Measurements from ENCODE around the gene SMYD3. TPM values are rescaled to one million over a fixed set of nuclear protein-coding genes. Genes with fewer than 3 reads are reported as not detected.

Gene SMYD3
- total and polyA plus RNA-seq, 12 donors: 13.5 to 78.2 (median 26.8) TPM

DNA sequence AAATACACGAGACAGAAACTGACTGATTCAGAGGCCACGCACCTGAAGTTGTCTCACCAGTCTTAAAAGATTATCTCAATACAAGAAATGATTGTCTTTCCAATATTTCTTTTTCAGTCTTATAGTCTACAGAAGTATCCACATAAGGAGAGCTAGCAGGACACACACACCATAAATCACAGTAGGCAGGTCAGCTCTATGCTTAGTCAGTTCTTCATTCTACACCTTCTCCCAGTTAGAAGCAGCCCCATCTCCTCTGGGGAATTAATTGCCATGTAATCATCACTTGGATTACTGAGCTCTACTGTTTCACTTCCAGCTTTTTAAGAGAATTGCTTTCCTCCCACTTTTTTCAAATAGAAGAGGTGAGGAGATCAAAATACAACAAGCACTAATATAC is 59.6 kb downstream of the SMYD3 start:
- Histone ChIP-seq H3K27me3 (no peaks in the 10 kb centered on the region), H3K27ac (no peak overlapping the region), H3K36me3 (replicated peaks in 1 of 2) (no peaks in the 10 kb centered on the region), H3K4me3 (no peak overlapping the region), H3K9me3 (replicated peaks in 1 of 3) (no peaks in the 10 kb centered on the region), H3K4me1 (replicated peaks in 1 of 2) (no peaks in the 10 kb centered on the region)
- TF ChIP-seq, protein P1, sequence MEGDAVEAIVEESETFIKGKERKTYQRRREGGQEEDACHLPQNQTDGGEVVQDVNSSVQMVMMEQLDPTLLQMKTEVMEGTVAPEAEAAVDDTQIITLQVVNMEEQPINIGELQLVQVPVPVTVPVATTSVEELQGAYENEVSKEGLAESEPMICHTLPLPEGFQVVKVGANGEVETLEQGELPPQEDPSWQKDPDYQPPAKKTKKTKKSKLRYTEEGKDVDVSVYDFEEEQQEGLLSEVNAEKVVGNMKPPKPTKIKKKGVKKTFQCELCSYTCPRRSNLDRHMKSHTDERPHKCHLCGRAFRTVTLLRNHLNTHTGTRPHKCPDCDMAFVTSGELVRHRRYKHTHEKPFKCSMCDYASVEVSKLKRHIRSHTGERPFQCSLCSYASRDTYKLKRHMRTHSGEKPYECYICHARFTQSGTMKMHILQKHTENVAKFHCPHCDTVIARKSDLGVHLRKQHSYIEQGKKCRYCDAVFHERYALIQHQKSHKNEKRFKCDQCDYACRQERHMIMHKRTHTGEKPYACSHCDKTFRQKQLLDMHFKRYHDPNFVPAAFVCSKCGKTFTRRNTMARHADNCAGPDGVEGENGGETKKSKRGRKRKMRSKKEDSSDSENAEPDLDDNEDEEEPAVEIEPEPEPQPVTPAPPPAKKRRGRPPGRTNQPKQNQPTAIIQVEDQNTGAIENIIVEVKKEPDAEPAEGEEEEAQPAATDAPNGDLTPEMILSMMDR (IDR thresholded peaks at IDR 0.05): no peak
- no peak for TF ChIP-seq POLR2A (IDR thresholded peaks at IDR 0.05)
- intact Hi-C loops (cut with DNase I): loop anchor here in 1 of 2 donors (5.0 kb wide), 1 partner anchor 435 kb away; no protein-coding TSS in a partner anchor
- WGBS, 4 donors: 90 to 94% (median 93%) methylated on average over 2 of the region's 2 CpGs
- no peak for DNase-seq

GRCh38 chr1:246445503-246445902 is 61.6 kb downstream of the SMYD3 start:
- no peaks in the 10 kb centered on the region for H3K9me3 ChIP-seq (replicated peaks in 1 of 3)
- H3K27ac ChIP-seq: no peak overlapping the region
- TF ChIP-seq, protein P1 (IDR thresholded peaks at IDR 0.05): no peak
- no peak for TF ChIP-seq POLR2A (IDR thresholded peaks at IDR 0.05)
- intact Hi-C loops (cut with DNase I): loop anchor here in 1 of 2 donors (5.0 kb wide), 1 partner anchor 433 kb away; no protein-coding TSS in a partner anchor
- no peaks in the 10 kb centered on the region for H3K4me1 ChIP-seq (replicated peaks in 1 of 2)
- no peak for DNase-seq
- H3K27me3 ChIP-seq: no peaks in the 10 kb centered on the region
- H3K4me3 ChIP-seq: no peak overlapping the region
- H3K36me3 ChIP-seq (replicated peaks in 1 of 2): no peaks in the 10 kb centered on the region
- WGBS, 4 donors: 90 to 93% (median 92%) methylated on average over 3 of the region's 3 CpGs

DNA sequence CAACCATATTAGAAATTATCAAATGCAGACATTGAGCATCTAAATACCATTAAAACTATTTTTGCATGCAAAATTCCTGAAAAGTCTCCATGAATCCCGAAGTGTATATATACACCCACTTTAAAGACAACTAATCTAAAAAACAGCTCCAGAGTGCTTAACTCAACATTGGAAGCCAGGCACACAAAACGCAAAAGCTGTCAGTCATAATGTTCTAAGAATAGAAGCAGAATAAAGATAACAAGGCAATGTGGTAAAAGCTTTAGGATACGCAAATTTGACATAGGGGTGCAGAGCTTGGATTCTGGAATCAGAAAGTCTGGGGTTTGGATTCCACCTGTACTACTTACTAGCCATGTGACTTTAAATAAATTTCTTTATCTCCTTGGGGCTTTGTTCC is 62.5 kb downstream of the SMYD3 start:
- intact Hi-C loops (cut with DNase I): loop anchor here in 1 of 2 donors (5.0 kb wide), 1 partner anchor 432 kb away; no protein-coding TSS in a partner anchor

GRCh38 chr1:246437961-246438360 is 69.1 kb downstream of the SMYD3 start:
- H3K27me3 ChIP-seq: no peaks in the 10 kb centered on the region
- no peak for DNase-seq
- intact Hi-C loops (cut with DNase I): no loop called here
- no peak overlapping the region for H3K27ac ChIP-seq
- 71 to 78% (median 75%) methylated on average over 3 of the region's 3 CpGs for WGBS, 4 donors
- no peaks in the 10 kb centered on the region for H3K36me3 ChIP-seq (replicated peaks in 1 of 2)
- no peak overlapping the region for H3K4me3 ChIP-seq
- H3K9me3 ChIP-seq (replicated peaks in 1 of 3): no peaks in the 10 kb centered on the region
- TF ChIP-seq, protein P1 (IDR thresholded peaks at IDR 0.05): no peak
- no peak for TF ChIP-seq POLR2A (IDR thresholded peaks at IDR 0.05)
- no peaks in the 10 kb centered on the region for H3K4me1 ChIP-seq (replicated peaks in 1 of 2)

More for the DNA sequence above, 62.5 kb downstream of the SMYD3 start:
- TF ChIP-seq POLR2A (IDR thresholded peaks at IDR 0.05): no peak
- TF ChIP-seq, protein P1 (IDR thresholded peaks at IDR 0.05): no peak
- Histone ChIP-seq H3K9me3 (replicated peaks in 1 of 3) (no peaks in the 10 kb centered on the region), H3K4me3 (no peak overlapping the region), H3K4me1 (replicated peaks in 1 of 2) (no peaks in the 10 kb centered on the region), H3K27ac (no peak overlapping the region), H3K27me3 (no peaks in the 10 kb centered on the region), H3K36me3 (replicated peaks in 1 of 2) (no peaks in the 10 kb centered on the region)
- DNase-seq: no peak
- 73 to 84% (median 75%) methylated on average over 3 of the region's 3 CpGs for WGBS, 4 donors

All from adrenal gland (tissue), 12 donors.